CD4-positive, alpha-beta memory T cell (primary cell): Measurements from ENCODE around the gene PFKL. TPM values are rescaled to one million over a fixed set of nuclear protein-coding genes. Genes with fewer than 3 reads are reported as not detected.
A peak's percentile ranks its signal among the peaks of the same experiment; 100 is the strongest.

ENCODE experiments used
- CTCF ChIA-PET: fragments of 350-600 bp; sonication (Branson Sonifier 250); formaldehyde crosslinking; loops from one replicate; lab custom pipeline; 2021; ENCODE audit warnings: inconsistent platforms; ENCODE audit not compliant: partially characterized antibody; lab: Charles Lee
- POLR2A ChIA-PET: fragments of 350-600 bp; sonication (Branson Sonifier 250); formaldehyde crosslinking; loops from one replicate; lab custom pipeline; 2021; ENCODE audit not compliant: partially characterized antibody; lab: Charles Lee
- DNase-seq, 5 donors: peaks; one replicate each; pipeline versions ENCODE4 v3.0.0 to v3.0.0-alpha.2; 2020 to 2022; ENCODE audit warnings: mixed read lengths in 1 of 5
- H3K27ac ChIP-seq: one replicate; pipeline ENCODE4 v1.7.0; 2013; ENCODE audit warnings: low read depth, low read length
- H3K27me3 ChIP-seq: 2 replicates; pipeline ENCODE4 v1.7.0; 2013; ENCODE audit warnings: mild to moderate bottlenecking, low read length, moderate library complexity; ENCODE audit not compliant: insufficient read depth
- H3K36me3 ChIP-seq: 2 replicates; pipeline ENCODE4 v1.7.0; 2013; ENCODE audit warnings: mild to moderate bottlenecking, low read length, moderate library complexity; ENCODE audit not compliant: insufficient read depth
- H3K4me1 ChIP-seq: 2 replicates; pipeline ENCODE4 v1.7.0; 2013; ENCODE audit warnings: mild to moderate bottlenecking, low read length, moderate library complexity; ENCODE audit not compliant: insufficient read depth
- H3K4me3 ChIP-seq, 2 donors: one replicate each; pipeline ENCODE4 v1.7.0; 2013; ENCODE audit warnings: low read length in 2 of 2, mild to moderate bottlenecking in 1 of 2
- H3K9me3 ChIP-seq, 2 donors: one replicate each; pipeline ENCODE4 v1.7.0; 2013; ENCODE audit warnings: low read length in 2 of 2, control low read depth in 1 of 2; ENCODE audit not compliant: control insufficient read depth in 1 of 2
- H3K27ac Mint-ChIP-seq, 7 donors: one replicate each; pipeline ENCODE4 v1.8.0; 2020 to 2021; ENCODE audit warnings: mixed read lengths in 7 of 7, mild to moderate bottlenecking in 6 of 7, inconsistent platforms in 3 of 7, moderate library complexity in 3 of 7
- H3K27me3 Mint-ChIP-seq, 2 donors: one replicate each; pipeline ENCODE4 v1.8.0; 2020 to 2021; ENCODE audit warnings: mixed read lengths in 2 of 2
- H3K36me3 Mint-ChIP-seq, 2 donors: one replicate each; pipeline ENCODE4 v1.8.0; 2020 to 2021; ENCODE audit warnings: mixed read lengths in 2 of 2, inconsistent platforms in 1 of 2, mild to moderate bottlenecking in 1 of 2
- H3K4me1 Mint-ChIP-seq, 4 donors: one replicate each; pipeline ENCODE4 v1.8.0; 2020 to 2021; ENCODE audit warnings: mixed read lengths in 4 of 4, mild to moderate bottlenecking in 1 of 4
- H3K4me3 Mint-ChIP-seq, 8 donors: one replicate each; pipeline ENCODE4 v1.8.0; 2020 to 2021; ENCODE audit warnings: mixed read lengths in 8 of 8, mild to moderate bottlenecking in 7 of 8, moderate library complexity in 6 of 8, inconsistent platforms in 3 of 8
- H3K9me3 Mint-ChIP-seq, 8 donors: one replicate each; pipeline ENCODE4 v1.8.0; 2020 to 2021; ENCODE audit warnings: mixed read lengths in 8 of 8, mild to moderate bottlenecking in 5 of 8, inconsistent platforms in 3 of 8, moderate library complexity in 1 of 8
- intact Hi-C: fragments of 100-400 bp; cut with micrococcal nuclease; formaldehyde crosslinking; loops from one replicate; pipeline ENCODE4 v1.15.1; 2023
- polyA plus RNA-seq, 2 donors: library from polyadenylated mRNA; unstranded; fragments of 300-500 nt; fragmentation: Illumina TruSeq; gene quantifications; one replicate each; pipeline ENCODE4 v1.2.3, GENCODE V29; 2021
- total RNA-seq, 2 experiments: library from RNA; stranded (reverse); gene quantifications; one replicate each; pipeline ENCODE4 v1.2.3, GENCODE V29; 2021

The PFKL gene
- total and polyA plus RNA-seq, 4 experiments from 2014 or later = 132 to 145 (median 139) TPM

DNA sequence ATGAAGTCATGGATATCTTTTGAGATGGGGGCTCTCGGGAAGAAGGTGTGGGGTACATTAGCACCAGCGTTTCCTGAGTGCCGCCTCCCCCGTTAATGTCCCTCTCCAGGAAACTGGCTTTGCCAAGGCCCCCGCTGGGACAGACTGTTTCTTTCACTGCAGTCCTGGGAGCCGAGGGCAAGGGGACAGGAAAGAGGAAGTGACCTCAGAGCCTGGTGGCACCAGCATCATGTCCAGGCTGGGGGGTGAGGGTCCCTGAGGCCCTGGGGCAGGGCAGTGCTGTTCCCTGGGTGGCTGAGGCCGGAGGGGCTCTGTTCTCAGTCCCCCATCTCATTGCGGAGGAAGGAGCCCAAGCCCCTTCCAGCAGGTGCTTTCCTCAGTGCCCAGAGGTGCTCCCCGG is 5.8 kb downstream of the PFKL start:
- H3K4me1 Mint-ChIP-seq = peaks cover 18 to 56% (median 38%) of the 10 kb centered on the region in 4 donors
- POLR2A ChIA-PET = no interaction called here
- no peaks in the 10 kb centered on the region for H3K27me3 ChIP-seq
- H3K4me3 Mint-ChIP-seq = no peak overlapping the region
- H3K36me3 Mint-ChIP-seq = peaks cover 4 to 27% of the 10 kb centered on the region in 2 donors
- no peak for DNase-seq
- H3K27me3 Mint-ChIP-seq = no peaks in the 10 kb centered on the region
- CTCF ChIA-PET = interaction anchor here (0.6 kb wide), 1 partner anchor 222 kb away, joined by 3 read pairs; no protein-coding TSS in a partner anchor
- intact Hi-C loops = no loop called here
- peaks cover 10% of the 10 kb centered on the region for H3K36me3 ChIP-seq
- H3K4me3 ChIP-seq = no peak overlapping the region
- H3K27ac Mint-ChIP-seq = no peak overlapping the region
- H3K4me1 ChIP-seq = peaks cover 45% of the 10 kb centered on the region
- no peaks in the 10 kb centered on the region for H3K9me3 ChIP-seq
- no peaks in the 10 kb centered on the region for H3K9me3 Mint-ChIP-seq
- H3K27ac ChIP-seq = no peak overlapping the region

DNA sequence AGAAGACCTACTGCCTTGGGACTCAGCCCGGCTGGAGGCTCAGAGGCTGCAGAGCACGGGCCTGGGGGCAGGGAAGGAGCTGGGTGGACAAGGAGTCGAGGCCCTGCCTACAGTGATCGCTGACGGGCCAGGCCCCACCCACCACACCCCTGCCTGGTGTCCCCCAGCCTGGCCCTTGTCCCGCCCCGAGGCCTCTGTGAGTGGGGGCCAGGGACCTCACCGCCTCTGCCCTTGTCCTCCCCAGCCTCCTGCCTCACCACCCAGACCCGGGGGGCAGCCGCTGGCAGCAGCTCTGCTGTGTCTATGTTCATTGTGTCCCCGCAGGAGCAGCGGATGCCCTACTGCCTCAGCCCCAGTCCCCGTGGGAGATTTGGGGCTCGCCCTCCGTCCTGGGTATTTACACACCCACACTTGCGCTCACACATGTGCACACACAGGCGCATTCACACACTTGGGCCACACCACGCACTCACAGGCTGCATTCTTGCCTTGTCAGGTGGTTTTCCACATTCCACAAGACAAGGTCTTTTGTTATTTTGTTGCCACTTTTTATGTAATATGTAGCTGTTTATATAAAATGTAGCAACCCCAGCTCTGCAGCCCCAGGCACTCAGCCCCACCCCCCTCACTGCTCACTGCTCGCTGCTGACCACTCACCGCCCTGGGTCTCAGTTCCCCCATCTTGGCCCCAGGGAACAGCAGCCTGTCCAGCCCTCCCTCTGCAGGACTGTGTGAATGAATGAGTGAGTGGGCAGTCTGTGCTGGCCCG is 7.3 kb downstream of the PFKL start:
- H3K4me1 ChIP-seq = peaks cover 30% of the 10 kb centered on the region
- H3K4me3 ChIP-seq = no peak overlapping the region
- peak overlapping the region in 5 of 7 donors; percentile 8 to 60 (median 36) for H3K27ac Mint-ChIP-seq
- POLR2A ChIA-PET = no interaction called here
- H3K36me3 ChIP-seq = peaks cover 25% of the 10 kb centered on the region
- no peaks in the 10 kb centered on the region for H3K27me3 Mint-ChIP-seq
- no peaks in the 10 kb centered on the region for H3K9me3 Mint-ChIP-seq
- no peak overlapping the region for H3K27ac ChIP-seq
- peak overlapping the region in 1 of 8 donors; percentile 59 for H3K4me3 Mint-ChIP-seq
- H3K9me3 ChIP-seq = no peaks in the 10 kb centered on the region
- DNase-seq = no peak
- intact Hi-C loops = no loop called here
- CTCF ChIA-PET = interaction anchor here (1.3 kb wide), 1 partner anchor 9 kb away, joined by 4 read pairs; no protein-coding TSS in a partner anchor
- H3K27me3 ChIP-seq = no peaks in the 10 kb centered on the region
- H3K36me3 Mint-ChIP-seq = peaks cover 11 to 39% of the 10 kb centered on the region in 2 donors
- H3K4me1 Mint-ChIP-seq = peaks cover 21 to 46% (median 30%) of the 10 kb centered on the region in 4 donors

DNA sequence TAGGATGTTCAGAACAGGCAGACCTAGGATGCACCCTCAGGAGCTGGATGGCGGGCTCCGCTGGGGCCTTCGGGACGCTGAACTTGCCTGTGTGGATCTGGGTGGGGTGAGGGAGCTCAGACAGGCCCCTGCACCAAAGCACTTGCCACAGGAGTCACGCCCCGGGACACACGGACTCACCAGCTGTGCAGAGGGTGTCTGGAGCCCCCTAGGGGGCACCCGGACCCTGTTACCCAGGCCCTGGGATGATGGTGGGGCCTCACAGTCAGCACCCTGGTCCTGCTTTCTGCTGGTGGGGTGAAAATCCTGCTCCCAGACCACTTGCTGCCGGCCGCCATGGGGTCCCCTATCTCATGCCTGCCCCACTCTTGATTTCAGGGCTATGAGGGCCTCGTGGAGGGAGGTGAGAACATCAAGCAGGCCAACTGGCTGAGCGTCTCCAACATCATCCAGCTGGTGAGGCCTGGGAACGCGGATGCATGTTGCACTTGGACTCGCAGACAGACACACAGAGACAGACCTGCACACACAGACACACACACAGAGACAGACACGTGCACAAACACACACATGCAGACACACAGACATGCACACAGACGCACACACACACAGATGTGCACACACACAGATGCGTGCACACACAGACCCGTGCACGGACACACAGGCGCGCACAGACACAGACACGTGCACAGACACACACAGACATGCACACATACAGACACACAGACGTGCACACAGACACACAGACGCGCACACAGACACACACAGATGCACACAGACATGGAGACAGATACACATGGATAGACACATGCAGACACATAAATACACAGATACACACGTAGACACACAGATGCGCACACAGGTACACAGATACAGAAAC is 11.0 kb downstream of the PFKL start:
- intact Hi-C loops = no loop called here
- Mint-ChIP-seq H3K36me3 (peaks cover 14 to 32% of the 10 kb centered on the region in 2 donors), H3K27ac (peak overlapping the region in 5 of 7 donors; percentile 5 to 66 (median 23)), H3K4me1 (peaks cover 8 to 15% (median 10%) of the 10 kb centered on the region in 4 donors), H3K27me3 (no peaks in the 10 kb centered on the region), H3K9me3 (no peaks in the 10 kb centered on the region), H3K4me3 (no peak overlapping the region)
- ChIA-PET CTCF (no interaction called here), POLR2A (no interaction called here)
- Histone ChIP-seq H3K27ac (no peak overlapping the region), H3K9me3 (no peaks in the 10 kb centered on the region), H3K36me3 (peaks cover 43% of the 10 kb centered on the region), H3K4me1 (no peaks in the 10 kb centered on the region), H3K4me3 (no peak overlapping the region), H3K27me3 (no peaks in the 10 kb centered on the region)
- no peak for DNase-seq

DNA sequence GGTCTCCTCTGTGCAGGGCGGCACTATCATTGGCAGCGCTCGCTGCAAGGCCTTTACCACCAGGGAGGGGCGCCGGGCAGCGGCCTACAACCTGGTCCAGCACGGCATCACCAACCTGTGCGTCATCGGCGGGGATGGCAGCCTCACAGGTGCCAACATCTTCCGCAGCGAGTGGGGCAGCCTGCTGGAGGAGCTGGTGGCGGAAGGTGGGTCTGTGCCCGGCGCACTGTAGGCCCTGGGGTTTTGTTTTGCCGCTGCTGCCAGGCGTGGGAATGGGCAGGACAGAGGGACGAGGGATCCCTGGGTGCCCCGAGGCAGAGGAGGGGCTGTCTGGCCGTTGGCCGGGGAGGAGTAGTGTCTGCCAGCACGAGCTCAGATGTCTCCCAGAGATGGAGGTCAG is 12.2 kb downstream of the PFKL start:
- ChIA-PET CTCF (no interaction called here), POLR2A (no interaction called here)
- Histone ChIP-seq H3K4me3 (no peak overlapping the region), H3K27ac (no peak overlapping the region), H3K36me3 (peaks cover 53% of the 10 kb centered on the region), H3K4me1 (no peaks in the 10 kb centered on the region), H3K9me3 (no peaks in the 10 kb centered on the region), H3K27me3 (no peaks in the 10 kb centered on the region)
- Mint-ChIP-seq H3K4me3 (no peak overlapping the region), H3K27me3 (no peaks in the 10 kb centered on the region), H3K9me3 (no peaks in the 10 kb centered on the region), H3K4me1 (peaks cover 8 to 12% (median 10%) of the 10 kb centered on the region in 4 donors), H3K36me3 (peaks cover 18 to 37% of the 10 kb centered on the region in 2 donors), H3K27ac (no peak overlapping the region)
- intact Hi-C loops = no loop called here
- DNase-seq = no peak

DNA sequence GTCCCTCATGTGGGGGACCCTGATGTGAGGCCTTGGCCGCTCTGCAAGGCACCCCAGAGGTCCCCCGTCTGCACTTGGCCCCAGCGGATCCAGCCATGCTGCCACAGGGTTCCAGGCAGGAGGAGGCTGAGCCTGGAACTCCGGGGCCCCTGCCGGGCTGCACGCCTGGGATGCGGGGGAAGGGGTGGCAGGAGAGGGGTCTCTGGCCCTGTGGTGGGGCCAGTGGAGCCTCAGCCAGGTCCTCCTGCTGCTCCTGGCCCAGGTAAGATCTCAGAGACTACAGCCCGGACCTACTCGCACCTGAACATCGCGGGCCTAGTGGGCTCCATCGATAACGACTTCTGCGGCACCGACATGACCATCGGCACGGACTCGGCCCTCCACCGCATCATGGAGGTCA is 12.9 kb downstream of the PFKL start:
- H3K27ac Mint-ChIP-seq = no peak overlapping the region
- H3K36me3 Mint-ChIP-seq = peaks cover 18 to 35% of the 10 kb centered on the region in 2 donors
- peaks cover 5 to 10% (median 8%) of the 10 kb centered on the region in 4 donors for H3K4me1 Mint-ChIP-seq
- DNase-seq = no peak
- ChIA-PET POLR2A (no interaction called here), CTCF (no interaction called here)
- Histone ChIP-seq H3K27ac (no peak overlapping the region), H3K36me3 (peaks cover 53% of the 10 kb centered on the region), H3K4me1 (no peaks in the 10 kb centered on the region), H3K27me3 (no peaks in the 10 kb centered on the region), H3K4me3 (no peak overlapping the region), H3K9me3 (no peaks in the 10 kb centered on the region)
- H3K27me3 Mint-ChIP-seq = no peaks in the 10 kb centered on the region
- H3K4me3 Mint-ChIP-seq = no peak overlapping the region
- H3K9me3 Mint-ChIP-seq = no peaks in the 10 kb centered on the region
- intact Hi-C loops = no loop called here

DNA sequence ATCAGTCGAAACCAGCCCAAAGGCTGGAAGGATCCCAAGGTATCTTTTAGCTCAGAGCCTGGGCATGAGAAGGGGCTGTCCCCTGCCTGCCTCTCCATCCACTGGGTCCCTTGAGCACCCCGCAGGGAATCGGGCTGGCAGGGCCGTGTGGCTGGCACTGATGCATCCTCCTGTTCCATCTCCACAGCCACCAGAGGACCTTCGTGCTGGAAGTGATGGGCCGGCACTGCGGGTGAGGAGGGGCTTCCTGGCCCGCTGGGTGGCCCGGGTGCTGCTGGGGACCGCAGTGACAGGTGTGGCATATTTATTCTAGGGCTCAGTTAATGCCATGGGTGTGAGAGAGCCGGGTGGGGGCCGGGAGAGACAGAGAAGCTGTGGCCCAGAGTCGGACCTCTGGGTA is 13.6 kb downstream of the PFKL start:
- H3K9me3 ChIP-seq = no peaks in the 10 kb centered on the region
- H3K27me3 ChIP-seq = no peaks in the 10 kb centered on the region
- H3K4me1 ChIP-seq = no peaks in the 10 kb centered on the region
- no peak overlapping the region for H3K27ac ChIP-seq
- no peak overlapping the region for H3K27ac Mint-ChIP-seq
- peaks cover 0 to 7% (median 4%) of the 10 kb centered on the region in 4 donors for H3K4me1 Mint-ChIP-seq
- DNase-seq = no peak
- H3K36me3 Mint-ChIP-seq = peaks cover 15 to 32% of the 10 kb centered on the region in 2 donors
- no peak overlapping the region for H3K4me3 ChIP-seq
- peaks cover 53% of the 10 kb centered on the region for H3K36me3 ChIP-seq
- ChIA-PET POLR2A (no interaction called here), CTCF (no interaction called here)
- no peaks in the 10 kb centered on the region for H3K27me3 Mint-ChIP-seq
- intact Hi-C loops = no loop called here
- H3K9me3 Mint-ChIP-seq = no peaks in the 10 kb centered on the region
- no peak overlapping the region for H3K4me3 Mint-ChIP-seq

DNA sequence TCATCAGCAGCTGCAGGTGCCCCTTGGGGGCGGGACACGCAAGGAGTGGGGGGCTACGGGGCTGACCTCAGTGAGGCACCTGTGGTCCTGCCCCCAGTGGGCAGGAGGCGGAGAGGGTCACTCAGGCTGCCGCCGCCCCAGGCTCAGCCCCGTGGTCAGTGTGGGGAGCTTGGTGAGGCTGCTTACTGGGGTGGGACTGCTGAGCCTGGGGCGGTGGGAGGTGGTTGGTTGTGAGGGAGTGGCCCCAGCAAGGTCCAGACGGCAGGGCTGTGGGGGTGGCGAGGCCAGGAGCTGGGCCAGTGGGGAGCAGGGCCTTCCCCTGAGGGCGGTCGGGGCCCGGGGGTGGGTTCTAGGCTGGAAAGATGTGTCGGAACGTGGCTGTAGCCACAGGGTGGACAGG is 14.3 kb downstream of the PFKL start:
- peaks cover 55% of the 10 kb centered on the region for H3K36me3 ChIP-seq
- no peaks in the 10 kb centered on the region for H3K27me3 ChIP-seq
- no peaks in the 10 kb centered on the region for H3K9me3 ChIP-seq
- H3K27ac ChIP-seq = no peak overlapping the region
- intact Hi-C loops = no loop called here
- DNase-seq = no peak
- Mint-ChIP-seq H3K4me1 (peaks cover 0 to 7% (median 4%) of the 10 kb centered on the region in 4 donors), H3K27me3 (no peaks in the 10 kb centered on the region), H3K36me3 (peaks cover 15 to 28% of the 10 kb centered on the region in 2 donors), H3K9me3 (no peaks in the 10 kb centered on the region), H3K4me3 (no peak overlapping the region), H3K27ac (no peak overlapping the region)
- H3K4me1 ChIP-seq = no peaks in the 10 kb centered on the region
- ChIA-PET POLR2A (interaction anchor here (1.2 kb wide), 1 partner anchor 11 kb away, joined by 3 read pairs; no protein-coding TSS in a partner anchor), CTCF (no interaction called here)
- H3K4me3 ChIP-seq = no peak overlapping the region
